Keratinocyte (primary cell): ENCODE results near the gene TYSND1.

Source experiments
- EZH2 ChIP-seq: IDR thresholded peaks from one replicate; pipeline ENCODE4 v1.6.1; 2012; ENCODE audit warnings: inconsistent platforms, mild to moderate bottlenecking, low read length, moderate library complexity
- TF ChIP-seq, protein P1 (sequence below), 3 experiments: IDR thresholded peaks in 1 of 3; conservative IDR thresholded peaks in 1 of 3; optimal IDR thresholded peaks in 1 of 3; 2 replicates in 2 of 3; 3 replicates in 1 of 3; pipeline versions ENCODE3 to v1.5.1; 2011; ENCODE audit warnings: low read length in 3 of 3, mild to moderate bottlenecking in 3 of 3, moderate library complexity in 2 of 3, control low read depth in 1 of 3, inconsistent platforms in 1 of 3; ENCODE audit not compliant: insufficient read depth in 2 of 3; ENCODE audit errors: extremely low read depth in 1 of 3

DNA sequence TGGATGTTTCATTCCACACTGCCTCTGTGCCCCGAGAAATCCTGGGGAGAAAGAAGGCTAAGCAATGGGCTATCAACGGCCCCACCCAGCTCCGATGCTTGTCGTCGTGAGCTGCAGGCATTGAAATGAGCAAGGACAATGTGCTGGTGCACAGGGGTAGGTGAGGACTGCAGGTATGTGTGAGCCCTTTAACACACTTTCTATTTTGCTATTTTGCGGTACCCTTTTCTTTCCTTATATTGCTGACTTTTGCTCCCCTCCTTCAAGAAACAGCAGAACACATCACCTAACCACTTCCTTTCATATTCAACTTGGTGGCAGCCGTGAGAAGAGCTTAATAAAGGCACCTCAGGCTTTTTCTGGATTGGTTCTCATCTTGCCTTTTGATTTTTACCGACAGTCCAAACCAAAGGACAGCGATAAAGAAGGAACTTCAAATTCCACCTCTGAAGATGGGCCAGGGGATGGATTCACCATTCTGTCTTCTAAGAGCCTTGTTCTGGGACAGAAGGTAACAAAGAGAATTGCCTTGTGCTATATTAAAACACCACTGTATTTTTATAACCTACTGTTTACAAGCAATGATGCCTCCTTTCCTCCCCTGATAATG is 53.1 kb downstream of the TYSND1 start:
- TF ChIP-seq, protein P1, sequence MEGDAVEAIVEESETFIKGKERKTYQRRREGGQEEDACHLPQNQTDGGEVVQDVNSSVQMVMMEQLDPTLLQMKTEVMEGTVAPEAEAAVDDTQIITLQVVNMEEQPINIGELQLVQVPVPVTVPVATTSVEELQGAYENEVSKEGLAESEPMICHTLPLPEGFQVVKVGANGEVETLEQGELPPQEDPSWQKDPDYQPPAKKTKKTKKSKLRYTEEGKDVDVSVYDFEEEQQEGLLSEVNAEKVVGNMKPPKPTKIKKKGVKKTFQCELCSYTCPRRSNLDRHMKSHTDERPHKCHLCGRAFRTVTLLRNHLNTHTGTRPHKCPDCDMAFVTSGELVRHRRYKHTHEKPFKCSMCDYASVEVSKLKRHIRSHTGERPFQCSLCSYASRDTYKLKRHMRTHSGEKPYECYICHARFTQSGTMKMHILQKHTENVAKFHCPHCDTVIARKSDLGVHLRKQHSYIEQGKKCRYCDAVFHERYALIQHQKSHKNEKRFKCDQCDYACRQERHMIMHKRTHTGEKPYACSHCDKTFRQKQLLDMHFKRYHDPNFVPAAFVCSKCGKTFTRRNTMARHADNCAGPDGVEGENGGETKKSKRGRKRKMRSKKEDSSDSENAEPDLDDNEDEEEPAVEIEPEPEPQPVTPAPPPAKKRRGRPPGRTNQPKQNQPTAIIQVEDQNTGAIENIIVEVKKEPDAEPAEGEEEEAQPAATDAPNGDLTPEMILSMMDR (optimal IDR thresholded peaks at IDR 0.05 in 1 of 3, IDR thresholded peaks at IDR 0.05 in 1 of 3, conservative IDR thresholded peaks at IDR 0.05 in 1 of 3; ENCODE audit: extremely low read depth in 1 of 3, insufficient read depth in 2 of 3, low read length in 3 of 3) = no peak
- no peak for TF ChIP-seq EZH2
